GM12865 (cell line): Measurements from ENCODE around the gene KLHL8.
"Not testable (repeated sequence)": the region's sequence is repeated elsewhere in the genome, so short reads cannot be mapped to it uniquely, and the experiment has no call there.

ENCODE experiments used
- DNase-seq: peaks from one replicate; pipeline ENCODE4 v3.0.0; 2010; ENCODE audit warnings: low read depth
- H3K4me3 ChIP-seq: 2 replicates; pipeline ENCODE4 v1.5.1; 2011; ENCODE audit warnings: mild to moderate bottlenecking, low read depth, low read length, control low read depth
- CTCF ChIP-seq: IDR thresholded peaks from 2 replicates; pipeline ENCODE4 v1.5.1; 2011; ENCODE audit warnings: low read length, control low read depth, low read depth, inconsistent platforms; ENCODE audit not compliant: insufficient read depth; ENCODE audit errors: missing control alignments

The KLHL8 gene

GRCh38 chr4:87229979-87230378, 9.6 kb upstream of the KLHL8 start:
- no peak overlapping the region for H3K4me3 ChIP-seq
- TF ChIP-seq CTCF, result no peak
- DNase-seq, result no peak

- TF ChIP-seq CTCF, result no peak
- DNase-seq, result no peak
- H3K4me3 ChIP-seq, result no peak overlapping the region
Measured at GRCh38 chr4:87228262-87228860, 7.9 kb upstream of the KLHL8 start.

- TF ChIP-seq CTCF, result no peak
- DNase-seq, result no peak
- no peak overlapping the region for H3K4me3 ChIP-seq
Measured at GRCh38 chr4:87227751-87228151, 7.3 kb upstream of the KLHL8 start.

GRCh38 chr4:87225936-87226335, 5.5 kb upstream of the KLHL8 start:
- DNase-seq, result no peak
- H3K4me3 ChIP-seq, result no peak overlapping the region
- no peak for TF ChIP-seq CTCF

- no peak overlapping the region for H3K4me3 ChIP-seq
- no peak for DNase-seq
- TF ChIP-seq CTCF, result no peak
Measured at GRCh38 chr4:87224141-87224923, 3.9 kb upstream of the KLHL8 start.

GRCh38 chr4:87219632-87220093, 755 bp downstream of the KLHL8 start:
- peak; percentile 69 for DNase-seq

GRCh38 chr4:87217235-87217763, 3.1 kb downstream of the KLHL8 start:
- not testable (repeated sequence) for H3K4me3 ChIP-seq, DNase-seq

More at GRCh38 chr4:87219632-87220093, 755 bp downstream of the KLHL8 start:
- H3K4me3 ChIP-seq, result peak overlapping the region; percentile 83
- TF ChIP-seq CTCF, result peak; percentile 17
